Neural cell (in vitro differentiated cells): ENCODE measurements around the gene SLC44A1. TPM values are rescaled to one million over a fixed set of nuclear protein-coding genes. Genes with fewer than 3 reads are reported as not detected.

Experiments used
- H2AFZ ChIP-seq: fragments of 200-600, 300-800 bp; sonication (generic), shearing (Covaris generic); 2 replicates; pipeline ENCODE4 v1.6.0; 2014; ENCODE audit warnings: low read depth, mild to moderate bottlenecking, antibody characterized with exemption, low read length, moderate library complexity
- H3F3A ChIP-seq: fragments of 200-600 bp; shearing (Covaris generic); 2 replicates; pipeline ENCODE4 v1.6.1; 2016; ENCODE audit warnings: mild to moderate bottlenecking, moderate library complexity, mixed read lengths, antibody characterized with exemption, low read length; ENCODE audit not compliant: insufficient read depth, poor library complexity, severe bottlenecking
- H3K27ac ChIP-seq: fragments of 200-600, 300-800 bp; sonication (generic), shearing (Covaris generic); 2 replicates; pipeline ENCODE4 v1.5.1; 2014; ENCODE audit warnings: mild to moderate bottlenecking, low read length, moderate library complexity
- H3K27me3 ChIP-seq: fragments of 300-800, 200-600 bp; sonication (generic), shearing (Covaris generic); 2 replicates; pipeline ENCODE4 v1.6.0; 2014; ENCODE audit warnings: mild to moderate bottlenecking, low read depth, low read length, moderate library complexity; ENCODE audit not compliant: insufficient read depth
- H3K36me3 ChIP-seq: fragments of 300-800, 200-600 bp; sonication (generic), shearing (Covaris generic); 2 replicates; pipeline ENCODE4 v1.5.1; 2014; ENCODE audit warnings: mild to moderate bottlenecking, antibody characterized with exemption, low read length, moderate library complexity; ENCODE audit not compliant: insufficient read depth
- H3K4me2 ChIP-seq: fragments of 300-800, 200-600 bp; sonication (generic), shearing (Covaris generic); 2 replicates; pipeline ENCODE4 v1.6.0; 2014; ENCODE audit warnings: mild to moderate bottlenecking, low read length
- H3K4me3 ChIP-seq: fragments of 300-800, 200-600 bp; sonication (generic), shearing (Covaris generic); 2 replicates; pipeline ENCODE4 v1.5.1; 2014; ENCODE audit warnings: mild to moderate bottlenecking, low read length, moderate library complexity
- H3K79me2 ChIP-seq: fragments of 200-600 bp; shearing (Covaris generic); replicated peaks from 2 replicates; pipeline ENCODE4 v1.6.0; 2014; ENCODE audit warnings: mild to moderate bottlenecking, low read length, moderate library complexity; ENCODE audit not compliant: insufficient read depth
- H3K9ac ChIP-seq: fragments of 300-800, 200-600 bp; sonication (generic), shearing (Covaris generic); 2 replicates; pipeline ENCODE4 v1.6.1; 2016; ENCODE audit warnings: mild to moderate bottlenecking, low read length, mixed read lengths
- H3K9me2 ChIP-seq: fragments of 200-600 bp; shearing (Covaris generic); 2 replicates; pipeline ENCODE4 v1.6.1; 2016; ENCODE audit warnings: mild to moderate bottlenecking, low read length, mixed read lengths; ENCODE audit not compliant: insufficient read depth
- H3K9me3 ChIP-seq: fragments of 200-600, 300-800 bp; sonication (generic), shearing (Covaris generic); 2 replicates; pipeline ENCODE4 v1.6.1; 2016; ENCODE audit warnings: mild to moderate bottlenecking, mixed run types, low read length, moderate library complexity, mixed read lengths
- H4K20me1 ChIP-seq: fragments of 200-600 bp; shearing (Covaris generic); 2 replicates; pipeline ENCODE4 v1.6.1; 2016; ENCODE audit warnings: mild to moderate bottlenecking, mixed run types; ENCODE audit not compliant: insufficient read depth
- CTCF ChIP-seq: fragments of 450-650 bp; IDR thresholded peaks from 2 replicates; pipeline ENCODE4 v1.5.1; 2014; ENCODE audit warnings: antibody characterized with exemption, mild to moderate bottlenecking, moderate library complexity; ENCODE audit not compliant: poor library complexity, severe bottlenecking
- EP300 ChIP-seq: fragments of 450-650 bp; conservative IDR thresholded peaks from 2 replicates; pipeline ENCODE4 v1.6.1; 2014; ENCODE audit warnings: antibody characterized with exemption, mild to moderate bottlenecking, moderate library complexity; ENCODE audit not compliant: poor library complexity, severe bottlenecking
- EZH2 ChIP-seq: fragments of 200-600, 300-800 bp; shearing (Covaris generic), sonication (generic); IDR thresholded peaks from 2 replicates; pipeline ENCODE4 v1.6.1; 2014; ENCODE audit warnings: antibody characterized with exemption, low read length, borderline replicate concordance, mild to moderate bottlenecking; ENCODE audit not compliant: insufficient read depth, poor library complexity, severe bottlenecking
- MXI1 ChIP-seq: fragments of 450-650 bp; conservative IDR thresholded peaks from 2 replicates; pipeline ENCODE4 v1.6.1; 2014; ENCODE audit warnings: antibody characterized with exemption, mild to moderate bottlenecking; ENCODE audit not compliant: poor library complexity, severe bottlenecking
- RAD21 ChIP-seq: fragments of 450-650 bp; conservative IDR thresholded peaks from 2 replicates; pipeline ENCODE4 v1.6.1; 2014; ENCODE audit warnings: antibody characterized with exemption, mild to moderate bottlenecking, moderate library complexity
- REST ChIP-seq: IDR thresholded peaks from 2 replicates; pipeline ENCODE4 v1.6.1; 2012; ENCODE audit warnings: borderline replicate concordance
- SMC3 ChIP-seq: fragments of 450-650 bp; conservative IDR thresholded peaks from 2 replicates; pipeline ENCODE4 v1.6.1; 2014; ENCODE audit warnings: antibody characterized with exemption, mild to moderate bottlenecking, moderate library complexity; ENCODE audit not compliant: poor library complexity
- polyA plus RNA-seq: library from polyadenylated mRNA; depleted of rRNA; stranded (reverse); fragments of >200 nt; gene quantifications from 2 replicates; pipeline ENCODE4 v1.2.3, GENCODE V29; 2014

Gene SLC44A1
- polyA plus RNA-seq, 1 donor from 2014 or later: 3.9 TPM

GRCh38 chr9:105426657-105427056 lies 182.2 kb downstream of the SLC44A1 start:
- Histone ChIP-seq H3K79me2 (no peaks in the 10 kb centered on the region), H3K4me3 (no peak overlapping the region), H3K9me2 (no peaks in the 10 kb centered on the region), H3K36me3 (no peaks in the 10 kb centered on the region), H3K9me3 (no peaks in the 10 kb centered on the region), H4K20me1 (no peaks in the 10 kb centered on the region), H3K27ac (no peak overlapping the region), H3K27me3 (no peaks in the 10 kb centered on the region), H3K9ac (no peak overlapping the region), H3F3A (no peaks in the 10 kb centered on the region), H2AFZ (no peak overlapping the region), H3K4me2 (no peak overlapping the region)
- TF ChIP-seq MXI1: no peak
- TF ChIP-seq SMC3: no peak
- TF ChIP-seq REST: no peak
- no peak for TF ChIP-seq EP300
- no peak for TF ChIP-seq RAD21
- no peak for TF ChIP-seq EZH2

GRCh38 chr9:105431424-105432246 lies 187.2 kb downstream of the SLC44A1 start:
- Histone ChIP-seq H3F3A (no peaks in the 10 kb centered on the region), H3K9ac (no peak overlapping the region), H2AFZ (no peak overlapping the region), H3K27ac (no peak overlapping the region), H3K79me2 (no peaks in the 10 kb centered on the region), H3K4me3 (no peak overlapping the region), H3K9me2 (no peaks in the 10 kb centered on the region), H3K36me3 (no peaks in the 10 kb centered on the region), H3K4me2 (no peak overlapping the region), H4K20me1 (no peaks in the 10 kb centered on the region), H3K9me3 (no peaks in the 10 kb centered on the region), H3K27me3 (no peaks in the 10 kb centered on the region)
- TF ChIP-seq EP300 (peak; percentile 25), CTCF (no peak), EZH2 (no peak)
